ENCODE results near the gene AGR2.

GRCh38 chr7:16794986-16795385 lies 9.8 kb downstream of the AGR2 start:
- TF ChIP-seq POLR2A (IDR thresholded peaks at IDR 0.05; ENCODE audit: low read depth, low read length) (no peak), POLR2AphosphoS5 (IDR thresholded peaks at IDR 0.05; ENCODE audit: low read depth, low read length) (no peak), POU2F2 (IDR thresholded peaks at IDR 0.05; ENCODE audit: low read depth, low read length) (no peak)

Data from GM12891 (cell line).